Measurements from ENCODE around the gene SYPL2. TPM values are rescaled to one million over a fixed set of nuclear protein-coding genes. Genes with fewer than 3 reads are reported as not detected.

Gene SYPL2
- total and polyA plus RNA-seq, 2 of the 8 experiments (the other 6 are each of a cell fraction or from before 2014, with no cell fraction given) = 1.5 TPM

DNA sequence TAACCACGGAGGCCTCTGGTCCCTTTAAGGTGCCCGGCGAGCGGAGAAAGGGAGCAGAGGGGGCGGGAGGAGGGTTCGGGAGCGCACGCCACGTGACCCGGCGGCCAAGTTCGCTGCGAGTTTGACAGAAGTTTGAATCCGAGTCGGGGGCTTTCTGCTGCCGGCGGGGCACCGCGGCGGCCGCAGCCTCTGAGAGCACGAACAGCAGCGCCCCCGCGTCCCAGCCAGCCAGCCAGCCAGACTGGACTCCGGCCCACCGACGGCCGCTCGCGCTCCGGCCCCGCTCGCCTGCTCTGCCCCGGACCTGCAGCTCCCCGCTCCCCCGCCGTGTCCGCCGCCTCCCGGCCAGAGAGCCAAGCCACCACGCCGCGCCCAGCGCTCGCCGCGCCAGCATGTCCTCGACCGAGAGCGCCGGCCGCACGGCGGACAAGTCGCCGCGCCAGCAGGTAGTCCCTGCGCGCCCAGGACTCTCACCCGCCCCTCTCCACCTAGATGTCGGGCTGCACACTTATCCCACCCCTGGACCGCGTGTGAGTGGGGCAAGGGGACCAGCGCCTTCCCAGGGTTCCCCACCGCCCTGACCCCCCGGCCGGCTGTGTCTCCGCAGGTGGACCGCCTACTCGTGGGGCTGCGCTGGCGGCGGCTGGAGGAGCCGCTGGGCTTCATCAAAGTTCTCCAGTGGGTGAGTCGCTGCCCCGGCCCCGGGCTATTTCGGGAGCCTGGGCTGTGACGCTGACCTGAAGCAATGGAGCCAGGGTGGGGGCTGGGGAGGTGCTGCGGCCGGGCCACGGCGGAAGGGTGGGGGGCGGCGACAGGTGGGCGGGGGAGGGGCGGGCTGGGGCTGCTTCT lies at the start of gene SYPL2 (continued):
- TF ChIP-seq, protein P1, sequence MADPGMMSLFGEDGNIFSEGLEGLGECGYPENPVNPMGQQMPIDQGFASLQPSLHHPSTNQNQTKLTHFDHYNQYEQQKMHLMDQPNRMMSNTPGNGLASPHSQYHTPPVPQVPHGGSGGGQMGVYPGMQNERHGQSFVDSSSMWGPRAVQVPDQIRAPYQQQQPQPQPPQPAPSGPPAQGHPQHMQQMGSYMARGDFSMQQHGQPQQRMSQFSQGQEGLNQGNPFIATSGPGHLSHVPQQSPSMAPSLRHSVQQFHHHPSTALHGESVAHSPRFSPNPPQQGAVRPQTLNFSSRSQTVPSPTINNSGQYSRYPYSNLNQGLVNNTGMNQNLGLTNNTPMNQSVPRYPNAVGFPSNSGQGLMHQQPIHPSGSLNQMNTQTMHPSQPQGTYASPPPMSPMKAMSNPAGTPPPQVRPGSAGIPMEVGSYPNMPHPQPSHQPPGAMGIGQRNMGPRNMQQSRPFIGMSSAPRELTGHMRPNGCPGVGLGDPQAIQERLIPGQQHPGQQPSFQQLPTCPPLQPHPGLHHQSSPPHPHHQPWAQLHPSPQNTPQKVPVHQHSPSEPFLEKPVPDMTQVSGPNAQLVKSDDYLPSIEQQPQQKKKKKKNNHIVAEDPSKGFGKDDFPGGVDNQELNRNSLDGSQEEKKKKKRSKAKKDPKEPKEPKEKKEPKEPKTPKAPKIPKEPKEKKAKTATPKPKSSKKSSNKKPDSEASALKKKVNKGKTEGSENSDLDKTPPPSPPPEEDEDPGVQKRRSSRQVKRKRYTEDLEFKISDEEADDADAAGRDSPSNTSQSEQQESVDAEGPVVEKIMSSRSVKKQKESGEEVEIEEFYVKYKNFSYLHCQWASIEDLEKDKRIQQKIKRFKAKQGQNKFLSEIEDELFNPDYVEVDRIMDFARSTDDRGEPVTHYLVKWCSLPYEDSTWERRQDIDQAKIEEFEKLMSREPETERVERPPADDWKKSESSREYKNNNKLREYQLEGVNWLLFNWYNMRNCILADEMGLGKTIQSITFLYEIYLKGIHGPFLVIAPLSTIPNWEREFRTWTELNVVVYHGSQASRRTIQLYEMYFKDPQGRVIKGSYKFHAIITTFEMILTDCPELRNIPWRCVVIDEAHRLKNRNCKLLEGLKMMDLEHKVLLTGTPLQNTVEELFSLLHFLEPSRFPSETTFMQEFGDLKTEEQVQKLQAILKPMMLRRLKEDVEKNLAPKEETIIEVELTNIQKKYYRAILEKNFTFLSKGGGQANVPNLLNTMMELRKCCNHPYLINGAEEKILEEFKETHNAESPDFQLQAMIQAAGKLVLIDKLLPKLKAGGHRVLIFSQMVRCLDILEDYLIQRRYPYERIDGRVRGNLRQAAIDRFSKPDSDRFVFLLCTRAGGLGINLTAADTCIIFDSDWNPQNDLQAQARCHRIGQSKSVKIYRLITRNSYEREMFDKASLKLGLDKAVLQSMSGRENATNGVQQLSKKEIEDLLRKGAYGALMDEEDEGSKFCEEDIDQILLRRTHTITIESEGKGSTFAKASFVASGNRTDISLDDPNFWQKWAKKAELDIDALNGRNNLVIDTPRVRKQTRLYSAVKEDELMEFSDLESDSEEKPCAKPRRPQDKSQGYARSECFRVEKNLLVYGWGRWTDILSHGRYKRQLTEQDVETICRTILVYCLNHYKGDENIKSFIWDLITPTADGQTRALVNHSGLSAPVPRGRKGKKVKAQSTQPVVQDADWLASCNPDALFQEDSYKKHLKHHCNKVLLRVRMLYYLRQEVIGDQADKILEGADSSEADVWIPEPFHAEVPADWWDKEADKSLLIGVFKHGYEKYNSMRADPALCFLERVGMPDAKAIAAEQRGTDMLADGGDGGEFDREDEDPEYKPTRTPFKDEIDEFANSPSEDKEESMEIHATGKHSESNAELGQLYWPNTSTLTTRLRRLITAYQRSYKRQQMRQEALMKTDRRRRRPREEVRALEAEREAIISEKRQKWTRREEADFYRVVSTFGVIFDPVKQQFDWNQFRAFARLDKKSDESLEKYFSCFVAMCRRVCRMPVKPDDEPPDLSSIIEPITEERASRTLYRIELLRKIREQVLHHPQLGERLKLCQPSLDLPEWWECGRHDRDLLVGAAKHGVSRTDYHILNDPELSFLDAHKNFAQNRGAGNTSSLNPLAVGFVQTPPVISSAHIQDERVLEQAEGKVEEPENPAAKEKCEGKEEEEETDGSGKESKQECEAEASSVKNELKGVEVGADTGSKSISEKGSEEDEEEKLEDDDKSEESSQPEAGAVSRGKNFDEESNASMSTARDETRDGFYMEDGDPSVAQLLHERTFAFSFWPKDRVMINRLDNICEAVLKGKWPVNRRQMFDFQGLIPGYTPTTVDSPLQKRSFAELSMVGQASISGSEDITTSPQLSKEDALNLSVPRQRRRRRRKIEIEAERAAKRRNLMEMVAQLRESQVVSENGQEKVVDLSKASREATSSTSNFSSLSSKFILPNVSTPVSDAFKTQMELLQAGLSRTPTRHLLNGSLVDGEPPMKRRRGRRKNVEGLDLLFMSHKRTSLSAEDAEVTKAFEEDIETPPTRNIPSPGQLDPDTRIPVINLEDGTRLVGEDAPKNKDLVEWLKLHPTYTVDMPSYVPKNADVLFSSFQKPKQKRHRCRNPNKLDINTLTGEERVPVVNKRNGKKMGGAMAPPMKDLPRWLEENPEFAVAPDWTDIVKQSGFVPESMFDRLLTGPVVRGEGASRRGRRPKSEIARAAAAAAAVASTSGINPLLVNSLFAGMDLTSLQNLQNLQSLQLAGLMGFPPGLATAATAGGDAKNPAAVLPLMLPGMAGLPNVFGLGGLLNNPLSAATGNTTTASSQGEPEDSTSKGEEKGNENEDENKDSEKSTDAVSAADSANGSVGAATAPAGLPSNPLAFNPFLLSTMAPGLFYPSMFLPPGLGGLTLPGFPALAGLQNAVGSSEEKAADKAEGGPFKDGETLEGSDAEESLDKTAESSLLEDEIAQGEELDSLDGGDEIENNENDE (IDR thresholded peaks at IDR 0.05; ENCODE audit: insufficient replicate concordance, low read length) = no peak
- TF ChIP-seq POU5F1 (IDR thresholded peaks at IDR 0.05; ENCODE audit: low read depth, low read length) (no peak), KDM4A (IDR thresholded peaks at IDR 0.05; ENCODE audit: low read depth, low read length, severe bottlenecking) (peak; percentile 72), SUZ12 (IDR thresholded peaks at IDR 0.05; ENCODE audit: low read length) (peak; percentile 63), KDM1A (IDR thresholded peaks at IDR 0.05; ENCODE audit: borderline replicate concordance, low read length) (no peak), SP1 (IDR thresholded peaks at IDR 0.05; ENCODE audit: low read depth, low read length) (no peak), KDM5A (IDR thresholded peaks at IDR 0.05; ENCODE audit: low read length) (no peak), MAFK (IDR thresholded peaks at IDR 0.05; ENCODE audit: low read depth, low read length) (no peak)
- TF ChIP-seq, protein P2, sequence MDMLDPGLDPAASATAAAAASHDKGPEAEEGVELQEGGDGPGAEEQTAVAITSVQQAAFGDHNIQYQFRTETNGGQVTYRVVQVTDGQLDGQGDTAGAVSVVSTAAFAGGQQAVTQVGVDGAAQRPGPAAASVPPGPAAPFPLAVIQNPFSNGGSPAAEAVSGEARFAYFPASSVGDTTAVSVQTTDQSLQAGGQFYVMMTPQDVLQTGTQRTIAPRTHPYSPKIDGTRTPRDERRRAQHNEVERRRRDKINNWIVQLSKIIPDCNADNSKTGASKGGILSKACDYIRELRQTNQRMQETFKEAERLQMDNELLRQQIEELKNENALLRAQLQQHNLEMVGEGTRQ (IDR thresholded peaks at IDR 0.05; ENCODE audit: low read length) = peak; percentile 71
